SH-SY5Y (cell line): ENCODE data around the gene ANO7.

Source experiments
- GATA2 ChIP-seq: IDR thresholded peaks from 2 replicates; pipeline ENCODE4 v1.6.1; 2011; ENCODE audit warnings: mild to moderate bottlenecking, low read depth, low read length
- GATA3 ChIP-seq: IDR thresholded peaks from 2 replicates; pipeline ENCODE4 v1.6.1; 2011; ENCODE audit warnings: low read depth, mild to moderate bottlenecking, low read length, moderate library complexity

DNA sequence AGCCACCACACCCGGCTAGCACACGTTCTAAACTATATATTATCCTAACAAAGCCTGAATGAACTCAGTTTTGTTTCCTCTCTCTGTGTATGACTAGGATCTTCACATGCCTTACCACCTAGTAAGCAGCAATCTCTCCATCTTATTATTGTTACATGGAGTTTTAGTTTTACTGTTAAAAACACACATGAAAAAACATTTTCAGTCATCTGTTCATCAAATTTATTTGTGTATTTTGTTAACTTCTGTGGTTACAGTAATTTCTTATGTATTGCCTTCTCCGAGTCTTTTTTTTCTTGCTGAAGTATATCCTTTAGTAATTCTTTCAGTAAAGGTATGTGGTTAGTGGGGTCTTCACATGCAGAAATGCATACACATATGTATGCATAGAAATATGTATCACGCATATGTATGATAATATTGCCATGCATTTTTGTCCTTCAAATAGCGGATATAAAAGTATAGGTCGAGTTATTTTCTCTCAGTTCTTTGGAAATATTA lies 31.4 kb downstream of the ANO7 start:
- TF ChIP-seq GATA2, result no peak
- no peak for TF ChIP-seq GATA3
